Activated T-helper 1 cell treated with anti-CD3 and anti-CD28 coated beads, Interleukin-12 subunit alpha, Interleukin-12 subunit beta, Interleukin-2, Interleukin-4 antibody, amounts not matched to agents 30 ng/mL and 10 ng/mL and 1 ng/mL, durations not matched to agents 14 hours and 24 hours and 36 hours (primary cell): ENCODE results near the gene MTHFD2. TPM values are rescaled to one million over a fixed set of nuclear protein-coding genes. Genes with fewer than 3 reads are reported as not detected.
A peak's percentile ranks its signal among the peaks of the same experiment; 100 is the strongest.

Experiments used
- DNase-seq: peaks from one replicate; pipeline ENCODE4 v3.0.0; 2021; ENCODE audit warnings: low spot score
- H3K27ac Mint-ChIP-seq: one replicate; pipeline ENCODE4 v1.8.0; 2021; ENCODE audit warnings: mild to moderate bottlenecking, mixed read lengths
- H3K27me3 Mint-ChIP-seq: one replicate; pipeline ENCODE4 v1.8.0; 2022; ENCODE audit warnings: mild to moderate bottlenecking, moderate library complexity, mixed read lengths; ENCODE audit not compliant: insufficient read depth
- H3K36me3 Mint-ChIP-seq: one replicate; pipeline ENCODE4 v1.8.0; 2021; ENCODE audit warnings: low read depth, mixed read lengths
- H3K4me1 Mint-ChIP-seq: one replicate; pipeline ENCODE4 v1.8.0; 2021; ENCODE audit warnings: low read depth, mixed read lengths
- H3K4me3 Mint-ChIP-seq: one replicate; pipeline ENCODE4 v1.8.0; 2021; ENCODE audit warnings: mild to moderate bottlenecking, moderate library complexity, mixed read lengths
- H3K9me3 Mint-ChIP-seq: one replicate; pipeline ENCODE4 v1.8.0; 2021; ENCODE audit warnings: mixed read lengths
- intact Hi-C: fragments of 100-400 bp; cut with micrococcal nuclease; formaldehyde crosslinking; loops from one replicate; pipeline ENCODE4 v1.15.1; 2024
- total RNA-seq: library from RNA; stranded (reverse); gene quantifications from 2 replicates; pipeline ENCODE4 v1.2.3, GENCODE V29; 2022

MTHFD2 gene
- total RNA-seq, 1 donor from 2014 or later = 437 TPM

DNA sequence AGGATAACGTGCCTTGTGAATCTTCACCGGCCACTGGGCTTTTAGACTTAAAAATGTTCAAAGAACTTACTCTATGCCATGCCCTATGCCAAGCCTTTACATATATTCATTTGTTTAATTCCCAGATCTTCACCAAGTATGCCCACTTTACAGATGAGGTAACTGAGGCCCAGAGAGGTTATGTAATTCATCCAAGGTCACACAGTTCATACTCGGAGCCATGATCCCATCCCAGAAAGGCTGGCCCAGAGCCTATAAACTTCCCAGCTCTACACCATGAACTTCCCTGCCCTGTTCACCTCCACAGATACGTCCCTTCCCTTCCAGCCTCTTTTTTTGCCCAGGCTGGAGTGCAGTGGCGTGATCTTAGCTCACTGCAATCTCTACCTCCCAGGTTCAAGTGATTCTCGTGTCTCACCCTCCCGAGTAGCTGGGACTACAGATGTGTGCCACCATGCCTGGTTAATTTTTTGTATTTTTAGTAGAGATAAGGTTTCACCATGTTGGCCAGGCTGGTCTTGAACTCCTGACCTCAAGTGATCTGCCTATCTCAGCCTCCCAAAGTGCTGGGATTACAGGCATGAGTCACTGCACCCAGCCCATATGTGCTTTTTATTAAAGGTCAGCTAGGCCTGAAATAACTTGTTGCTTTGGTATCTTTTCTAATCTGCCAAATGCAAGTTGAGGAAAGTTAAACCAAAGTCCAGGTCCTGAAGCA lies 44.1 kb downstream of the MTHFD2 start:
- H3K27me3 Mint-ChIP-seq = no peaks in the 10 kb centered on the region

GRCh38 chr2:74244286-74244685 lies 45.9 kb downstream of the MTHFD2 start:
- no peaks in the 10 kb centered on the region for H3K9me3 Mint-ChIP-seq

More for the DNA sequence above, 44.1 kb downstream of the MTHFD2 start:
- no peak for DNase-seq
- Mint-ChIP-seq H3K36me3 (no peaks in the 10 kb centered on the region), H3K9me3 (no peaks in the 10 kb centered on the region), H3K4me3 (no peak overlapping the region), H3K27ac (no peak overlapping the region), H3K4me1 (no peaks in the 10 kb centered on the region)
- intact Hi-C loops = no loop called here

DNA sequence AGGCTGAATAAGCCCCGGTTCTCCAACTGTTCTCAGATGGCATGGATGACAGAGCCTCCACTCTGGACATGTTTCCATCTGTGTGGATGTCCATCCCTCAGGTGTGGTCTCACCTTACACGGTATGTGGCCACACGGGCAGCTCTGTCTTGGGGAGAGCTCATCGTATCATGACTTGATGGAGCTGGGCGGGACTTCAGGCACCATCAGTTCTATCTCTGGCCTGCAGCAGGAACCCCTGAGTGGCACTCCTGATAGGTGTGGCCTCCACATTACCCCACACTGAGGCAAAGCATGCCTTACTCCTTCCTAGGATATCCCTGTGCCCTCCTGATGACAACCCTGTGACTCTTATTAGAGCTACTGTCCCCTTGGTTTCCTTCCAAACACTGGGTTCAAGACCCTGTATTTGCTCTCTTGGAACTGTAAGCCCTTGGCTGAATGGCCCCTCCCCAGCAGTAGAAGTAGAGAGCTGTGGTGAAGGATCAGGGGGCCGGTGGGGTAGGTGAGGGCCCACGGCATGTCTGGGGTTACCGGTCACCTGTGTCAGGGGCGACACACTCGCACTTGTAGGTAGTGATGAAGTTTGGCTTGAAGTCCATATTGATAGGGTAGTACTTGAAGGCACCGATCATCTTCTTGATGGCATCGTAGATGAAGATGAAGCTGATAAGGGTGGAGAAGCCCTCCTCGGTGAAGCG lies 48.2 kb downstream of the MTHFD2 start:
- DNase-seq = no peak
- H3K9me3 Mint-ChIP-seq = no peaks in the 10 kb centered on the region
- H3K4me3 Mint-ChIP-seq = no peak overlapping the region
- no peaks in the 10 kb centered on the region for H3K27me3 Mint-ChIP-seq
- H3K36me3 Mint-ChIP-seq = no peaks in the 10 kb centered on the region
- no peak overlapping the region for H3K27ac Mint-ChIP-seq
- no peaks in the 10 kb centered on the region for H3K4me1 Mint-ChIP-seq
- intact Hi-C loops = no loop called here

More at GRCh38 chr2:74244286-74244685, 45.9 kb downstream of the MTHFD2 start:
- Mint-ChIP-seq H3K27me3 (no peaks in the 10 kb centered on the region), H3K4me1 (no peaks in the 10 kb centered on the region), H3K4me3 (no peak overlapping the region), H3K27ac (no peak overlapping the region), H3K36me3 (no peaks in the 10 kb centered on the region)
- DNase-seq = no peak
- intact Hi-C loops = no loop called here

GRCh38 chr2:74249406-74250122 lies 51.1 kb downstream of the MTHFD2 start:
- no peak overlapping the region for H3K4me3 Mint-ChIP-seq
- no peaks in the 10 kb centered on the region for H3K4me1 Mint-ChIP-seq
- DNase-seq = no peak
- intact Hi-C loops = loop anchor here (1.0 to 2.0 kb wide), 5 partner anchors 86 to 338 kb away; no protein-coding TSS in a partner anchor
- H3K27ac Mint-ChIP-seq = no peak overlapping the region
- no peaks in the 10 kb centered on the region for H3K9me3 Mint-ChIP-seq
- peaks cover 6% of the 10 kb centered on the region for H3K27me3 Mint-ChIP-seq
- H3K36me3 Mint-ChIP-seq = no peaks in the 10 kb centered on the region

DNA sequence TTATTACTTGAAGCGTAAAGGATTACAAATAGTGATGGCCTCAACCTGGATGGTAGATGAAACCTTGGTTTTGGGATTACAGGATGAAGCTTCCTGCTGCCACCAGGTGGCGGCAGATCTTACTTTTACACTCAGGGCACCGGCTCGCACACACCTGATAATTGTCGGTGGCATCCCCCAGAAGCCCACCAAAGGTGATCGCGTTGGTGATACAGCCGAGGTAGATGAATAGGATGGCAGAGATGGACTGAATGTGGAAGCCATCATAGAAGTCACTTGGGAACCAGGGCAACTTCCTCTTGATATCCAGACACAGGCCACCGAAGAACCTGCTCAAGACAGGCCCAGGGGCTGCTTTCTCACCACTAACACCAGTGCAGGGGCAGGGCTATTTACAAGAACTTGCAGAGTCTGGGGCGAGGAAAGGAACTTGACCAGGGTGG lies 51.8 kb downstream of the MTHFD2 start:
- Mint-ChIP-seq H3K27me3 (peaks cover 7% of the 10 kb centered on the region), H3K36me3 (no peaks in the 10 kb centered on the region)

DNA sequence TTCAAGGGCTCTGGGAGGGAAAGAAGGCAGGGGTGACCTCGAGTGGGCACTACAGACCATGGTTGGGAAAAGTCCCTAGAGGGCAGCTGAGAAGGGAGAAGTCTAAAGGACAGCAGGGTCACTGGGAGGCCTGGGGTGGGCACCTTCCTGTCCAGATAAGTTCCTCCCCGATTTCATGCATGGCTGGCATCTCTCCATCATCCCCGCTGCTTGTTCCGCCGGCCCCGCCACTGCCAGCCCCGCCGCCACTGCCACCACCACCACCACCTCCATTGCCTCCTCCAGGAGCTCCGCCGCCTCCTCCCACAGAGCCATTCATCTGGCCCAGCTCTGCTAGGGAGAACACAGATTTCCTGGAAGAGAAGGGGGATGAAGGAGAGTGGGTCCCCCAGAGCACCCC lies 53.6 kb downstream of the MTHFD2 start:
- DNase-seq = no peak
- H3K4me3 Mint-ChIP-seq = no peak overlapping the region
- intact Hi-C loops = no loop called here
- H3K27me3 Mint-ChIP-seq = peaks cover 7% of the 10 kb centered on the region
- H3K27ac Mint-ChIP-seq = no peak overlapping the region
- no peaks in the 10 kb centered on the region for H3K36me3 Mint-ChIP-seq
- no peaks in the 10 kb centered on the region for H3K4me1 Mint-ChIP-seq
- H3K9me3 Mint-ChIP-seq = no peaks in the 10 kb centered on the region

More for the DNA sequence above, 51.8 kb downstream of the MTHFD2 start:
- Mint-ChIP-seq H3K9me3 (no peaks in the 10 kb centered on the region), H3K27ac (no peak overlapping the region), H3K4me1 (no peaks in the 10 kb centered on the region), H3K4me3 (no peak overlapping the region)
- intact Hi-C loops = loop anchor here (1.0 to 2.0 kb wide), 5 partner anchors 85 to 337 kb away; no protein-coding TSS in a partner anchor
- DNase-seq = peak; percentile 23

DNA sequence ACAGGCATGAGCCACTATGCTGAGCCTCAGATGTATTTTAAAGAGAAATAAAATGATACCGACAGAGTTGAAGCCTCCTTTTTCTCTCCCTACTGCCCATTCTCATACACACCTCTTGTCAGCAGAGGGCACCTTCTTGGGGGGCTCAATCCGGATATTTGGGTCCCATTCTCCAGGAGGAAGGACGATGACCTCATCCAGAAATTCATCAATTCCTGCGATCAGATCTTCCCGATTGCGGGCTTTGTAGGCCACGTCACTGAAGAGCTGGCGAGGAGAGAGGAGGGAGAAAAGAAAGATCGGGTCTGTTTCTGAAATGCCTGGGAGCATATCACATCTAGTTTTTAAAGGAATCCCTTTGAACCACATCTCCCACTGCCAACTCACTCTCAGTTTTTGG lies 54.4 kb downstream of the MTHFD2 start:
- no peak for DNase-seq
- H3K4me3 Mint-ChIP-seq = no peak overlapping the region
- no peaks in the 10 kb centered on the region for H3K9me3 Mint-ChIP-seq
- H3K27me3 Mint-ChIP-seq = peaks cover 7% of the 10 kb centered on the region
- no peaks in the 10 kb centered on the region for H3K36me3 Mint-ChIP-seq
- intact Hi-C loops = no loop called here
- no peak overlapping the region for H3K27ac Mint-ChIP-seq
- H3K4me1 Mint-ChIP-seq = no peaks in the 10 kb centered on the region

GRCh38 chr2:74253306-74253970 lies 55.0 kb downstream of the MTHFD2 start:
- Mint-ChIP-seq H3K9me3 (no peaks in the 10 kb centered on the region), H3K36me3 (no peaks in the 10 kb centered on the region), H3K4me1 (no peaks in the 10 kb centered on the region), H3K27ac (no peak overlapping the region), H3K4me3 (no peak overlapping the region), H3K27me3 (peaks cover 7% of the 10 kb centered on the region)
- no peak for DNase-seq
- intact Hi-C loops = no loop called here

DNA sequence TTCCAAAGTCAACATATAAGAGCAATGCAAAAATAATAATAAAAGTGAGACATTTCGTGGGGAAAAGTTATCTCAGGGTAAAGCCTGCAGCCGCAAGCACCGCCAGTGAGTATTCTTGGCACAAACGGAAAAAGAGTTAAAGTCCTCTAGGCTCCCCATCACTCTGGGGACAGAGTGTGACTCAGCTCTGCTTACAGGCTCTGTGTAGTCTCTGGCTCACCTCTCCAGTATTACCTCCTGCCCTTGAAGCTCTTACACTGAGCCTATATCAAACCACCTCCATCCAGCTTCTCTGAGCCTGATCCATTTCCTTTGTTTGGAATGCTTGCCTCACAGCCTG lies 55.5 kb downstream of the MTHFD2 start:
- no peaks in the 10 kb centered on the region for H3K4me1 Mint-ChIP-seq
- no peaks in the 10 kb centered on the region for H3K36me3 Mint-ChIP-seq
- DNase-seq = no peak
- no peak overlapping the region for H3K4me3 Mint-ChIP-seq
- H3K9me3 Mint-ChIP-seq = no peaks in the 10 kb centered on the region
- peaks cover 7% of the 10 kb centered on the region for H3K27me3 Mint-ChIP-seq
- H3K27ac Mint-ChIP-seq = no peak overlapping the region
- intact Hi-C loops = no loop called here

DNA sequence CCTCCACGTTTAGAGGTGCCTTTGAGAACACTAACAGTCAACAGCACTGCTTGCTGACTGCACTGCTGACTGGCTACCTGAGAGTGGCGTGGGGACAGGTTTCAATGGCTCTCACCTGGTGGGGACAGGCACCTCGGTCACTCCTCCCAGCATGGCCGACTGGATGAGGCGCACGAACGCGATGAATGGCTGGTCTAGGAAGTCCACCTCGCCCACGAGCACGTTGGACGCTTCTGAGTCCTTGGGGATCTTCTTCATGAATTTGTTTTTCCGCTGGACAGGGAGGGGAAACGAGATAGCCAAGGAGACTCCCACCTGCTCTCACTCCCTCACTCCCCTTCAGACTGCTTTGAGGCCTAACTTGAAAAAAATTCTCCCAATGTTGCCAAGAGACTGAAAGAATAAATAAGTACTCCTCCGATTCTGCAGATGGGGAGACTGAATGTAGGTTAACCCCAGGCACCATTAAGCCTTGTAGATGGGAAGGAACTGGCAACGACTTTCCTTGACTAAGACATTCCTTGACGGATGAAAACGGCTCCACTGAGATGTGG lies 57.3 kb downstream of the MTHFD2 start:
- H3K27me3 Mint-ChIP-seq = peaks cover 7% of the 10 kb centered on the region
- intact Hi-C loops = no loop called here
- H3K9me3 Mint-ChIP-seq = no peaks in the 10 kb centered on the region
- H3K36me3 Mint-ChIP-seq = no peaks in the 10 kb centered on the region
- no peaks in the 10 kb centered on the region for H3K4me1 Mint-ChIP-seq
- no peak for DNase-seq
- no peak overlapping the region for H3K27ac Mint-ChIP-seq
- H3K4me3 Mint-ChIP-seq = no peak overlapping the region

- intact Hi-C loops = no loop called here
- no peaks in the 10 kb centered on the region for H3K36me3 Mint-ChIP-seq
- H3K4me3 Mint-ChIP-seq = no peak overlapping the region
These were observed 60.8 kb downstream of the MTHFD2 start for GRCh38 chr2:74259191-74259590.

GRCh38 chr2:74259733-74260132 lies 61.3 kb downstream of the MTHFD2 start:
- H3K27ac Mint-ChIP-seq = no peak overlapping the region

More at GRCh38 chr2:74259191-74259590, 60.8 kb downstream of the MTHFD2 start:
- no peak overlapping the region for H3K27ac Mint-ChIP-seq
- no peaks in the 10 kb centered on the region for H3K4me1 Mint-ChIP-seq
- H3K27me3 Mint-ChIP-seq = peaks cover 2% of the 10 kb centered on the region
- DNase-seq = no peak
- H3K9me3 Mint-ChIP-seq = no peaks in the 10 kb centered on the region

More at GRCh38 chr2:74259733-74260132, 61.3 kb downstream of the MTHFD2 start:
- H3K36me3 Mint-ChIP-seq = no peaks in the 10 kb centered on the region
- no peaks in the 10 kb centered on the region for H3K4me1 Mint-ChIP-seq
- no peak overlapping the region for H3K4me3 Mint-ChIP-seq
- no peak for DNase-seq
- H3K27me3 Mint-ChIP-seq = peaks cover 1% of the 10 kb centered on the region
- intact Hi-C loops = no loop called here
- no peaks in the 10 kb centered on the region for H3K9me3 Mint-ChIP-seq
